Raji (cell line): ENCODE data around the gene TRAPPC10.

ENCODE experiments used
- POLR2A ChIP-seq: IDR thresholded peaks from 2 replicates; pipeline ENCODE4 v1.6.1; 2011; ENCODE audit warnings: low read depth, low read length, control low read depth; ENCODE audit not compliant: insufficient read depth

The TRAPPC10 gene

GRCh38 chr21:44029460-44030087, 17.5 kb downstream of the TRAPPC10 start:
- no peak for TF ChIP-seq POLR2A

- TF ChIP-seq POLR2A = no peak
Measured at GRCh38 chr21:44035244-44035643, 23.1 kb downstream of the TRAPPC10 start.

GRCh38 chr21:44038063-44038462, 26.0 kb downstream of the TRAPPC10 start:
- no peak for TF ChIP-seq POLR2A

- no peak for TF ChIP-seq POLR2A
Measured at GRCh38 chr21:44039828-44040227, 27.7 kb downstream of the TRAPPC10 start.

GRCh38 chr21:44043613-44044012, 31.5 kb downstream of the TRAPPC10 start:
- no peak for TF ChIP-seq POLR2A

- no peak for TF ChIP-seq POLR2A
Measured at GRCh38 chr21:44046734-44047133, 34.6 kb downstream of the TRAPPC10 start.

GRCh38 chr21:44047996-44048560, 36.0 kb downstream of the TRAPPC10 start:
- TF ChIP-seq POLR2A = no peak

- TF ChIP-seq POLR2A = no peak
Measured at GRCh38 chr21:44049182-44049581, 37.1 kb downstream of the TRAPPC10 start.

- no peak for TF ChIP-seq POLR2A
Measured at GRCh38 chr21:44049606-44050005, 37.5 kb downstream of the TRAPPC10 start.

- TF ChIP-seq POLR2A = no peak
Measured at GRCh38 chr21:44050276-44050675, 38.2 kb downstream of the TRAPPC10 start.

GRCh38 chr21:44051462-44051941, 39.4 kb downstream of the TRAPPC10 start:
- TF ChIP-seq POLR2A = no peak

- TF ChIP-seq POLR2A = no peak
Measured at GRCh38 chr21:44052071-44052829, 40.1 kb downstream of the TRAPPC10 start.

- no peak for TF ChIP-seq POLR2A
Measured at GRCh38 chr21:44052830-44053226, 40.7 kb downstream of the TRAPPC10 start.

- TF ChIP-seq POLR2A = no peak
Measured at GRCh38 chr21:44053567-44053966, 41.5 kb downstream of the TRAPPC10 start.

GRCh38 chr21:44054710-44055109, 42.6 kb downstream of the TRAPPC10 start:
- no peak for TF ChIP-seq POLR2A

GRCh38 chr21:44057055-44057454, 44.9 kb downstream of the TRAPPC10 start:
- no peak for TF ChIP-seq POLR2A

- no peak for TF ChIP-seq POLR2A
Measured at GRCh38 chr21:44057960-44058651, 46.0 kb downstream of the TRAPPC10 start.
